IPS-NIHi7 (cell line): ENCODE measurements around the gene SEC14L1.

ENCODE experiments used
- DNase-seq: peaks from one replicate; pipeline ENCODE4 v3.0.0; 2012; ENCODE audit warnings: mixed read lengths; ENCODE audit errors: extremely low spot score

SEC14L1 gene

GRCh38 chr17:77264617-77265230, 124.0 kb downstream of the SEC14L1 start:
- DNase-seq = no peak

- DNase-seq = no peak
These were observed 125.4 kb downstream of the SEC14L1 start for GRCh38 chr17:77266213-77266612.
